ENCODE data around the gene POLE.

Gene POLE

DNA sequence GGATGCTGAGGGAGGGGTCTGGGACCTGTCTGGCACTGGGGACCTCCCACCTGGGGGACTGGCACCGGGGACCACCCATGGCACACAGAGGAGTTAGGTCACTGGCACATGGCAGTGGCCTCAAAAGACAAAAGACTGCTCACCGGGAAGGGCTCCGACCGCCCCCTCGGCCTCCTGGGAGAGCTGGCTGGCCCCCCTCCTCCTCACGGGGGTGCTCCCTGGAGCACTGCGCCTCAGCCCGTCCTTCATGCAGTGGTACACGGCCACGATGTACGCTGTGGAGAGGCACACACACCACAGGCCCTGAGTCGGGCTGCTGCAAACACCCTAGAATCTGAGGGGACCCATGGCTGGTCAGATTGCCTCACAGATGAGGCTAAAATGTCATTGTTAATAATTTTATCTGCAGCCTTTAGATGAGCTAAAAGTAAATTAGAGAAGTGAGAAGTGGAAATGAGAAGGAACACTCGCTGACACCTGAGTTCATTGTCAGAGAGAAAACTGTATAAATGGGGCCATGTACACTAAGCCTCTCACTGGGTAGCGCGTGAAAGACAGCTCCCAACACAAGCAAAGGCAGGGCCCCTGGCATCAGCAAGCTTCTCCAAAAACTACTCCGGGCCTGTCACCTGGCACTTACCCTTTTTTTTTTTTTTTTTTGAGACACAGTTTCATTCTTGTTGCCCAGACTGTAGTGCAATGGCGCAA is 54.5 kb downstream of the POLE start:
- DNase-seq (ENCODE audit: low read depth) = no peak

DNA sequence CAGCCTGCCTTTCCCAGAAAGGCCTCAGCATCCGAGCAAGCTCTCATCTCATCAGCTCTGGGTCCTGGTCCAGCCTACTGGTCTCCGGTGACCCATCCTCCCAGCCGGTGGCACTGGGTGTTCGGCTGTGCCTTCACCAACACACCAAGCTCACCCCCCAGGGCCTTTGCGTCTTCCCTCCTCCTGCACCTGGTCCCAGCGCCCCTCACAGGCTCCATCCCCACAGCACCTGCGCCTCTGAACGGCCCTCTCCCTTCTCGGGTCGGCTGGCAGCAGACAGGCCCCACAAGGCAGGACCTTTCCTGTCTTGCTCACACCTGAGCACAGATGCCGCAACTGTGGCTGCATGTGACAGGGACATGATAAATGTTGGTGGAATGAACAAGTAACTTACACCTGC is 55.5 kb downstream of the POLE start:
- no peak for DNase-seq (ENCODE audit: low read depth)

DNA sequence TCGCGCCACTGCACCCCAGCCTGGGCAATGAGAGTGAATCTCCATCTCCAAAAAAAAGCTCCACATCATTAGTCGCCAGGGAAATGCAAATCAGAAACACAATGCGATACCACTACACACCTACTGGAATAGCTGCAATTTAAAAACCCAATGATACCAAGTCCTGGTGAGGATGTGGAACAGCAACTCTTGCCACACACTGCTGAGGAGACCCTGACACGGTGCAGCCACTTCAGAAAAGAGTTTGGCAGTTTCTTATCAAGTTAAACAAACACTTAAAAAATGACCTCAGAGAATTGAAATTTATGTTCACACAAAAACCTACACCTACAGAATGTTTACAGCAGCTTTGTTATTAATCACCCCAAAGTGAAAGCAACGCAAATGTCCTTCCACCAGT is 56.5 kb downstream of the POLE start:
- no peak for DNase-seq (ENCODE audit: low read depth)

DNA sequence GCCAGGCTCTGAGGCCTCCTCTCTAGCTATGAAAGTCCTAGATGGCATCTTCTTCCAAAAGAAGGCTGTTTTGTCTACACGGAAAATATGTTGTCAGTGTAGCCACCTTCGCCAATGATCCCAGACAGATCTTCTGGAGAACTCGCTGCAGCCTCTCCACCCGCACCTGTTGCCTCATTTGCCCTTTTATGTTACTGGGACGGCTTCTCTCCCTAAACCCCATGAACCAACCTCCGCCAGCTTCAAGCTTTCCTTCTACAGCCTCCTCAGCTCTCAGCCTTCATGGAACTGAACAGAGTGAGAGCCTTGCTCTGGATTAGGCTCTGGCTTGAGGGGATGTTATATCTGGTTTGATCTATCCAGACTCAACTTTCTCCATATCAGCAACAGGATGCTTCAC is 57.8 kb downstream of the POLE start:
- no peak for DNase-seq (ENCODE audit: low read depth)

DNA sequence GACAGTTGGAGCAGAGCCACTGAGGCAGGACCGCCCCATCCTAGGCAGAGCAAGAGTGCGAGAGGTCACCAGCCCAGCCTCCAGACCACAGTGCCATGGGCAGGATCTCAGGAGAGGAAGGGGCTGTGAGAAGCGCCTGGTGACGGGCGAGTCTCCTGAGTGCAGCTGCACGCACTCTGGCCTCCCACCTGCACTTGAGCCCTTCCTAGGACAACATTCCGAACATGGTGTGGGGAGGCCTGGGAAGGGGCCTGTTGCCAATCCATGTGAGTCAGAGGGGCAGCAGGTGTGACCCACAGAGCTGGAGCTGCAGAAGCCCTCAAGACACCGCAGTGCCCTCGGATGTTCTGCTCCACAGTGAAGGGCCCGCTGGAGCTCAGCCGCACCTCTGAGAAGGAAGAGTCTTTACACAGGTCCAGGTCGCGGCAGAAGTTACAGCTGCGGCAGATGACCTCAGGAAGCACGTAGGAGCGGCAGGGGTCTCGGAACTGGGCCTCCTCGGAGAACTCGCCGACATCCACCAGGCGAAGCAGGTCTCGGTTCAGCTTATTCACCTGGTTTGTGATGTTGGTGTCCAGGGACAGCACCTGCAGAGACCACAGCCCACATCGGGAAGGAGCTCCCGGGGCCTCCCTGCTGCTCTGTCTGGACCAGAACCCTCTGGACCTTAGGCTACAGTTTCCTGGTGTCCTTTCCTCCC is 61.3 kb downstream of the POLE start:
- no peak for DNase-seq (ENCODE audit: low read depth)

DNA sequence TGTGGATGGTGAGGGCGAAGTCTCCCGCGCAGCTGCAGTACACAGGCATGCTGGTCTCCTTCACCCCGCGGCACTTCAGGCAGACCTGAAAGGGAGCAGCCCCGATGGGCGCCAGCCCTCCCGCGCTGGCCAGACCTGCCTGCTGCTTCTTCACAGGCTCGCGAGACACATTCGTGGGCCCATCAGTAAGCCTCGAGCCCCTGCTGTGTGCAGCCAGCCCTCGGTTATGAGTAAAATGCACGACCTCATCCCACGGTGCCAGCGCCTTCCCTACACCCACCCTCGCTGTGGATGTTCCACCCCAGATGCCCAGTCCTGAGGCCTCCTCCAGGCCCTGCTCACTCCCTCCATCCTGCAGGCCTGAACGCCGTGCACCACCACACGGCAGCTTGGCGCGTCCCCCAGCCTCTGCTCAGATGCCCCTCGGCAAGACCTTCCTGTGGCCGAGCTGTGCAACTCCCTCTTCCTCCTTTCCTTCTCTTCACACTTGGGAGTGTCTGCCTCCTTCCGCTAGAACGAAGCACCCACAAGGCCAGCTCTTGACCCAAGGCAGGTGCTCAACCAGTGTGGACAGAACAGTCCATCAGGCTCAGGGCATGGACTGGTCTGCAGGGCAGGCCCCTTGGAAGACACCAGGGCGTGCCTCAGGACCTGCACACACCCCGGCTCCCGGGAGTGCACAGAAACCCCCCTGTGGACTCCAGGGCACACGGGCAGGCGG is 62.1 kb downstream of the POLE start:
- no peak for DNase-seq (ENCODE audit: low read depth)

DNA sequence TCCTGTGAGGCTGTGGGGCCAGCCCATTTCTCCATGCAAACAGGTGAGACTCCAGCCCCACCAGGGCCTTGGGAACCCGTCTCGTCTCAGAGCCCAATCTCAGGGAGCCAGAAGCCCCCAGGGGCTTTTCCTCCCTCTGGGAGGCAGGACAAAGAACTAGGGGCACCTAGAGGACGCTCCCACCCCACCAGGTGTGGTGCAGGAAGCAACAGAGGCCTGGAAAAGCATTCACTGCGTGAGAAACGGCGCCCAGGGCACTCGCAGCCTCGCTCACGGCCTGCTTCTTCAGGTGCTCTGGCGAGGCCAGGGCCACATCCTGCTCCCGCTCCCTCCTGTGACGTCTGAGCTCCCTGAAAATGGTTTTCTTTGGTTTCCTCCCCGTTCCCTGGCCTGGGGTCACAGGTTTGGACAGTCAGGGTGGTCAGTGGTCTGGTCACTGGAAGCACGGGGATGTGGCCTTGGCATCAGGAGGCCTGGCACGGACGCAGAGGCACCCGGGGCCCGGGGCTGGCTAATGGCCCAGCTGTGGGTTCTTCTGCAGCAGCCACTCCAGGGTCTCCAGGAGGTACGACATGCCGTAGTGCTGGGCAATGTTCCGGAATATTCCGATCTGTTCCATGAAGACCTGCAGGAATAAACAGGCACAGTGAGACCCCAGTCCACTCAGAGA is 62.8 kb downstream of the POLE start:
- no peak for DNase-seq (ENCODE audit: low read depth)

DNA sequence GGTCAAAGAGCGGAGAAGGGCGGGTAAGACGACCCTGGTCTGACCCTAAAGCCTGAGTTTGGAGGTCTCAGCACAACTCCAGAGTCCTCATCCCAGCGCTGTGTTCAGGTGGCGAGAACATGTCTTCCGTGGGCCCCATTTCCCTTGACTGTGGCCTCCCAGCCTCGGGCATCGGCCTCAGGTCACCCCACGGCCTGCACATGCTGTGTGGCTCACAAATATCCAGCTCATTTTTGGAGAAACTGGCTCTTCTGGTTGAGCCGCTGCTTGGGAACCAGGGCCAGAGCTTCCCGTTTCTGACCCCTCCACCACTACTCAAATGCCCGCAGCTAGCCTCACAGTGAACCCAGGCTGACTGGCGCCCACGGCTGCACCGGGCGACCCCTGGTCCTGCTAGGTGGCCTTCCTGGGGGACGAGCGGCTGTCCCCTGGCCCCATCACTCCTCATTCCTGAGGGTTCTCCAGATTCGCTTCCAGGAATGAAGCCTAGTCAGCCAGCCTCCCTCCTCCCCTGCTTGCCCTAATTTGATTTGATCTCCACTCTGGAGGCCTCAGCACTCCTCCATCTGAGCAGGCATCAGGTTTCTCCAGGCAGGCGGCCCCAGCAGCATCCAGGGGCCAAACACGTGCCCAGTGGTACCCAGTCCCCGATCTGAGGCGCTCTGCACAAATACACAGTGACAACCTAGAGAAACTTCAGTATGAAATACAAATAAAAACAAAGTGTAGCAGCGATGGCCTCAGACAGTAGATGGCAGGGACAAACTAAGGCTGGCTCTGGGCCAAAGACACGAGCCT is 63.9 kb downstream of the POLE start:
- DNase-seq (ENCODE audit: low read depth) = no peak

DNA sequence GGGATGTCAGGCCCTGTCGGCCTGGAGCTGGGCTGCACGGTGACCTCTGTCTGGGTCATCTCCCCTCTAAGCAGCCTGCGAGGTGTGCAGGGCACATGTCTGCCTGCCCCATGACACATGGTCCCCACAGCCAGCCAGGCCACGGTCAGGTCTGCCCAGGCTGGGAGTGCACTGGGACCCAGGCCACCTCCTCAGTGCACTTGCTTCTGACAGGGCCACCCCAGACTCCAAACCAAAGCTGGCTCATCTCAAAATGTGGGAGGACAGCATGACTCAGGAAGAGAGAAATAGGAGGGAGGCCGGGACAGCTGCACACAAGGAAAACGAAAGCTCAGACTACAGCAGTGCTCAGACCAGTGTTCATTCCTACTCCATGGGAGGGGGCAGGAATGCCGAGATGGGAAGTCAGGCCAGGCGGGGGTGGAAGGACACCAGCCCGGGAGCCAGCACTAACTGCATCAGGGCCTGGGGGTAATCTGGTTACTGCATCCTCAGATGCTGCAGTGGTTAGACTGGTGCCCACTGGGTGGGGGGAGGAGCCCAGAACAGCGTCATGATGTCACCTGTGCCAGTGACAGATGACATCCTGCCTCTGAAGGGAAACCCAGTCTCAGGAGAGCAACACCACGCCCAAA is 64.6 kb downstream of the POLE start:
- DNase-seq (ENCODE audit: low read depth) = peak; percentile 35

DNA sequence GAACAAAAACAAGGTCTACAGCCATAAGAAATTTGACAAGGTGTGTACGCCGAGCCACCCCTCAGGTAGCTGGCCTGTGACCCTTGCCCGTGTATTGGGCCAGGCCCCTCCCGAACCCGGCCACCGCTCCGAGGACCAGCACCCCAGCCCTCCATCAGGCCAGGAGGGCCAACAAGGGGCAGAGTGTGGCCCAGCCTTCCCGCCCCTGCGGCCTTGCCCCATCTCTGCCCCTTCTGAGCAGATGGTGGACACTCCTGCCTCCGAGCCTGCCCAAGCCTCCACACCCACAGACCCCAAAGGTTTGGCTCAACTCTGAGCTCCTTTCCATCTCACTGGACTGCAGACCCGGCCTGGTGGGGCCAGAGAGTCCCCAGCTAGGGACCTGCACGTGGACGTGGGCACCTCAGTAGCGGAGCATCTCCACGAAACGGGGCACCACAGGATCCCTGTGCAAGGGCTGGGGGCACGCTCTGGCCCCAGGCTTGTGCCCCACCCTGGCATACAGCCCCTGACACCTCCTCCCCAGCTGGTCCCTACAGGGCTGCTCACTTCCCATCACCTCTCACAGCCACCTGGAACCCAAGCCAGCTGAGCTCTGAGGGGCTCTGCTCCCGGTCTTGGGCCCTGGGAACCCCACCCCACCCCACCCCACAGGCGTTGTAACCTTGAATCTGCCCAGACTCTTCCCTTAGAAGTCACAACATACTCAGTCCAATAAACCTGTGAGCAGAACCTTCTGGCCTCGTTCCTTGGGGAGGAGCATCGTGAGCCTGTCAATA is 65.3 kb downstream of the POLE start:
- no peak for DNase-seq (ENCODE audit: low read depth)

DNA sequence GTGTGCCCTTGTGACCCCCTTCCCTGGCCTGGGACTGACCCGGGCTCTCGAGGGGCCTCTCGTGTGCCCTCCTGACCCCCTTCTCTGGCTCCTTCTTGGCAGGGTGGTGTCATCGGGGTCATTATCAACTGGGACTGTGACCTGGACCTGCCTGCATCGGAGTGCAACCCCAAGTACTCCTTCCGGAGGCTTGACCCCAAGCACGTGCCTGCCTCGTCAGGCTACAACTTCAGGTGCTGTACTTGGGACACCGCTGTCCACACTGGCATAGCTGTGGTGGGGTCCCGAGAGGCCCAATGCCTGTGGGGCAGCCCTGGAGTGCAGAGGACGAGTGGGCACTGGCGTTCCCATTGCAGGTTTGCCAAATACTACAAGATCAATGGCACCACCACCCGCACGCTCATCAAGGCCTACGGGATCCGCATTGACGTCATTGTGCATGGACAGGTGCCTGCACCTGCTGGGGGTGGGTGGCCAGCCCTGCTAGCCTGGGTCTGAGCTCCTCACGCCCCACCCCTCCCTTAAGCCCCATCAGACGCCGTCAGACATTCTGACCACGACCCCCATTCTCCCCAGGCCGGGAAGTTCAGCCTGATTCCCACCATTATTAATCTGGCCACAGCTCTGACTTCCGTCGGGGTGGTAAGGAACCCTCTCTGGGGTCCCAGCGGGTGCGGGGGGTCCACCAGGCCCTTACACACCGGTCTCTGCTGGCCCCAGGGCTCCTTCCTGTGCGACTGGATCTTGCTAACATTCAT is 66.1 kb downstream of the POLE start:
- DNase-seq (ENCODE audit: low read depth) = no peak

DNA sequence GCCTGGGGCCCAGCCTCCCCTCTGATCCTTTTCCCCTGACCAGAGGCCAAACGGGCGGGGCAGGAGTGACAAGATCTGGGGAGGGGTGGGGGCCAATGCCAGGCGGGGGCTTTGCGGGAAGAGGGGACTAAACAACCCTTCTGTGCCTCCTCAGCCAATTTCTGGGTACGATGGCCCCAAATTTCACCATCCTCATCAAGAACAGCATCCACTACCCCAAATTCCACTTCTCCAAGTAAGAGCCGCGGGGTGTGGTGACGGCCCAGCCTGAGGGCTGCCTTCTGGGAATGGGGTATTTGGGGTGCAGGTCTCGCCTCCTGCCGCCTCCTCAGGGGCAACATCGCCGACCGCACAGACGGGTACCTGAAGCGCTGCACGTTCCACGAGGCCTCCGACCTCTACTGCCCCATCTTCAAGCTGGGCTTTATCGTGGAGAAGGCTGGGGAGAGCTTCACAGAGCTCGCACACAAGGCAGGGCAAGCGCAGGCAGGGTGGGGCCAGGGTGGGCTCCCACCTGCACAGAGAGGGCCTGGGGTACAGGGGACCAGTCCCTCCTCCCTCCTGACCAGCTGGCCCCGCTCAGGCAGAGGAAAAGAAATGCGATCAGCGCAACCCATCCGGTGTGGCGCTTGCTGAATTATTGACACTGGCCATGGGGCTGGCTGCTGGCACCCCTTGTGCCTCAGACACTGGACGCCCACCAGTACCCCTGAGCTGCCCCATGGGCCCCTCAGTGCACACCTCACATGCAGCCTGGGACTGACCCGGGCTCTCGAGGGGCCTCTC is 66.8 kb downstream of the POLE start:
- no peak for DNase-seq (ENCODE audit: low read depth)

DNA sequence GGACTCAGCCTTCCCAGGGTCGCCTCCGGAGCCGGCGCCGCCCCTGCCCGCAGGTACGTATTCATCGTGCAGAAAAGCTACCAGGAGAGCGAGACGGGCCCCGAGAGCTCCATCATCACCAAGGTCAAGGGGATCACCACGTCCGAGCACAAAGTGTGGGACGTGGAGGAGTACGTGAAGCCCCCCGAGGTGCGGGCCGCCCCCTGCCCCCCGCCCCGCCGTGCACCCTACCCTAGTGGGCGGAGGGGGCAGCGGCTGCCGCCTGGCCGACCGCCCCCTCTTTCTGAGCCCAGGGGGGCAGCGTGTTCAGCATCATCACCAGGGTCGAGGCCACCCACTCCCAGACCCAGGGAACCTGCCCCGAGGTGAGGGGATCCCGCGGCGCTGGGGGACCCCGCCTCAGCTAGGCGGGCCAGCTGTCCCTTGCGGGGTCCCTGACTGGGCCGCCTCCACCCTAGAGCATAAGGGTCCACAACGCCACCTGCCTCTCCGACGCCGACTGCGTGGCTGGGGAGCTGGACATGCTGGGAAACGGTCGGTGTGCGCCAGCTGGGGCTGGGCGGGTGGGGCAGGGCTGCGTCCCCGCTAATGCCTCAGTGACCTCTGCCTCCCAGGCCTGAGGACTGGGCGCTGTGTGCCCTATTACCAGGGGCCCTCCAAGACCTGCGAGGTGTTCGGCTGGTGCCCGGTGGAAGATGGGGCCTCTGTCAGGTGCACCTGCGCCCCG is 67.6 kb downstream of the POLE start:
- no peak for DNase-seq (ENCODE audit: low read depth)

DNA sequence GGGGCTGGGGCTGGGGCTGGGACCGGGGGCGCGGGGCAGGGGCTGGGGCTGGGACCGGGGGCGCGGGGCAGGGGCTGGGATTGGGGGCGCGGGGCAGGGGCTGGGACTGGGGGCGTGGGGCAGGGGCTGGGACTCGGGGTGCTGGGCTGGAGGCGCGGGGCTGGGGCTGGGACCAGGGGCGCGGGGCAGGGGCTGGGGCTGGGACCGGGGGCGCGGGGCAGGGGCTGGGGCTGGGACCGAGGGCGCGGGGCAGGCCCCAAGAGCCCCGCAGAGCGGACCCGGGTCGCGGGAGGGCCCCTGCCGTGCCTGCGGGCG is 68.1 kb downstream of the POLE start:
- DNase-seq (ENCODE audit: low read depth) = no peak

DNA sequence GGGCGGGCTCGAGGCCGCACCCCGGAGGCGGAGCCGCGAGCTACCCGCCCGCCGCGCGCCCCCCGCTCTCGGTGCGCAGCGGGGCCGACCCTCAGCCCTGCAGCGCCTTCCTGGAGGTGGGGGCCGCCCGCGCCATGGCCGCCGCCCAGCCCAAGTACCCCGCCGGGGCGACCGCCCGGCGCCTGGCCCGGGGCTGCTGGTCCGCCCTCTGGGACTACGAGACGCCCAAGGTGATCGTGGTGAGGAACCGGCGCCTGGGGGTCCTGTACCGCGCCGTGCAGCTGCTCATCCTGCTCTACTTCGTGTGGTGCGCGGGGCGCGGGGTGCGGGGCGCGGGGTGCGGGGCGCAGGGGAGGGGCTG is 68.5 kb downstream of the POLE start, which contains the start of gene P2RX2:
TSS of gene P2RX2 (plus strand) at position 94 of the 361 bp plus-strand sequence. CDS start at position 135, 41 bp downstream.
- DNase-seq (ENCODE audit: low read depth) = no peak

DNA sequence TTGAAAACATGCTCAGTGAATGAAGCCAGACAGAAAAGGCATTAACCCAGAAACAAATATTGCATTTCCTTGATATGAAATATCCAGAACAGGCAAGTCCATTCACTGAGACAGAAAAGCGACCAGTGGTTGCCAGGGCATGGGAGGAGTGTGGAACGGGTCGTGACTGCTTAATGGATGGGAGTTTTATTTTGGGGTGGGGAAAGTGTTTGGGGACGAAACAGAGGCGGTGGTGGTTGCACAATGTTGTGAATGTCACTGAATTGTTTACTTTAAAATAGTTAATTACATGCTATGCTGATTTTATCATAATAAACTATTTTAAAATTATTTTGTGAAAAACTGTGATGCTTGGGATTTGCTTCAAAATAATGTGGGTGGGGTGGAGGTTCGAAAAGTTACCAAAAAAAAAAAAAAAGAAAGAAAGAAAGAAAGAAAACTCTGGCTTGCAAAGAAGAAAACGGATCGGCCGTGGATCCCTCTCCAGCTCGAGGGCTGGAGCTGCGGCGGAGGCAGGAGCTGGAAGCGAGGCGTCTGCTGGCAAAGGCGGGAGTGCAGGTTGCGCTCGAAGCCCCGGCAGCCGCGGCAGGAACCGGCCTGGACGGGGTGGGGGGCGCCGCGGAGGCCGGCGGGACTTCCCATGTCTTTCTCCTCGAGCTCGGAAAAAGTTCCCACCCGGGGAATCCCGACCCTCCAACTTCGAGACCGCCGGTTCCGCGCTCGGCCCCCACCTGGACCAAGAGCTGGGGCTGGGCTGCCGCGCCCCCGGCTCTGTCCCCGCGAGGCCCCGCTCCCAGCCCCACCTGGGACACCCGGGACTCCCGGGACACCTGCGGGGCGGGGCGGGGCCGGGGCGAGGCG is 69.1 kb downstream of the POLE start:
- DNase-seq (ENCODE audit: low read depth) = no peak

DNA sequence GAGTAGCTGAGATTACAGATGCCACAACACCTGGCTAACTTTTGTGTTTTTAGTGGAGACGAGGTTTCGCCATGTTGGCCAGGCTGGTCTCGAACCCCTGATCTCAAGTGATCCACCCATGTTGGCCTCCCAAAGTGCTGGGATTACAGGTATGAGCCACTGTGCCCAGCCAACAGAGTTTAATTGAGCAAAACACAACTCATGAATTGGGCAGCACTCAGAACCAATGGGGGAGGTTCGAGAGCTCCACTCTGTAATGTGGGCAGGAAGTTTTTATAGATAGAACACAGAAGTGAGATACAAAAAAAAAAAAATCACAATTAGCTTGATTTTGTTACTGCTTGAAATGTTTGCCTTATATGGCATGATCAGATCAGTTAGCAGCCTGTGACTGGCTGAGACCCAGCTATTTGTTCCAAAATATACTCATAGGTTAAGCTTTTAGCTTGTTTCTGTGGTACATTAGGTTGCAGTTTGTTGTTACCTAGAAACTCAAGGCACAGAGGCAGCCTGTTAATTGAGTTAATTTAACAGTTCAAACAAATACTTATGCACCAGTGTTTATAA is 69.9 kb downstream of the POLE start:
- no peak for DNase-seq (ENCODE audit: low read depth)

All from fibroblast of gingiva (primary cell).